ENCODE measurements around the gene ATP8B3.
A peak's percentile ranks its signal among the peaks of the same experiment; 100 is the strongest.

The ATP8B3 gene

GRCh38 chr19:1855828-1856255 lies 43.8 kb upstream of the ATP8B3 start:
- no peaks in the 10 kb centered on the region for H3K9me3 ChIP-seq (ENCODE audit: control insufficient read depth, low read length)
- peaks cover 86% of the 10 kb centered on the region for H3K4me1 ChIP-seq (ENCODE audit: control insufficient read depth, insufficient read depth, low read length)
- H3K27me3 ChIP-seq (ENCODE audit: control insufficient read depth, insufficient read depth, low read length) = peaks cover 2% of the 10 kb centered on the region
- peak overlapping the region; percentile 75 for H3K9ac ChIP-seq (ENCODE audit: low read length)
- H3K36me3 ChIP-seq (ENCODE audit: control insufficient read depth, insufficient read depth, low read length) = no peaks in the 10 kb centered on the region
- H3K4me3 ChIP-seq (ENCODE audit: low read length) = peak overlapping the region; percentile 28

- Histone ChIP-seq H3K9ac (ENCODE audit: low read length) (peak overlapping the region; percentile 75), H3K9me3 (ENCODE audit: control insufficient read depth, low read length) (no peaks in the 10 kb centered on the region), H3K4me3 (ENCODE audit: low read length) (peak overlapping the region; percentile 28), H3K36me3 (ENCODE audit: control insufficient read depth, insufficient read depth, low read length) (no peaks in the 10 kb centered on the region), H3K4me1 (ENCODE audit: control insufficient read depth, insufficient read depth, low read length) (peaks cover 80% of the 10 kb centered on the region), H3K27me3 (ENCODE audit: control insufficient read depth, insufficient read depth, low read length) (peaks cover 2% of the 10 kb centered on the region)
Measured at GRCh38 chr19:1855040-1855827, 43.2 kb upstream of the ATP8B3 start.

DNA sequence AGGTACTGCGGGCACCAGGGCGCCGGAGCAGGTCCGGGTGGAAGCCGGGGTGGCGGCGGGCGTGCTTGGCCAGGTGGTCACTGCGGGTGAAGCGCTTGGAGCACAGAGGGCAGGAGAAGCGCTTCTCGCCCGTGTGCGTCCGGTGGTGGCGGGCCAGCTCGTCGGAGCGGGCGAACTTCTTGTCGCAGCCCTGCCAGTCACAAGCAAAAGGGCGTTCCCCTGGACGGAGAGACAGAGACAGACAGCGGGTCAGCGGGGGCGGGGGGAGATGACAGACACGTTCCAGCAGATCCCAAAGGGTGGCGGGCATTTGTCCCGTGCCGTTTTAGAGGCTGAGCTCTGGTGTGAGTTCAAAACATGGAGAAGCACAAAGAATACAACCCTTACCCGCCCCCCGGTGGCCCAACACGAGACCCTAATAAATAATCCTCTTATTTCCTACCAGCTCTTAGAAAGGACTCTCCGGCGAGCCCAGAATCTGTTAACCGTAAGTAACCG lies 42.5 kb upstream of the ATP8B3 start:
- Histone ChIP-seq H3K4me1 (ENCODE audit: control insufficient read depth, insufficient read depth, low read length) (peaks cover 73% of the 10 kb centered on the region), H3K36me3 (ENCODE audit: control insufficient read depth, insufficient read depth, low read length) (no peaks in the 10 kb centered on the region), H3K27me3 (ENCODE audit: control insufficient read depth, insufficient read depth, low read length) (peaks cover 2% of the 10 kb centered on the region), H3K4me3 (ENCODE audit: low read length) (no peak overlapping the region), H3K9ac (ENCODE audit: low read length) (no peak overlapping the region), H3K9me3 (ENCODE audit: control insufficient read depth, low read length) (no peaks in the 10 kb centered on the region)

- Histone ChIP-seq H3K9me3 (ENCODE audit: control insufficient read depth, low read length) (no peaks in the 10 kb centered on the region), H3K4me1 (ENCODE audit: control insufficient read depth, insufficient read depth, low read length) (peaks cover 68% of the 10 kb centered on the region), H3K36me3 (ENCODE audit: control insufficient read depth, insufficient read depth, low read length) (no peaks in the 10 kb centered on the region), H3K9ac (ENCODE audit: low read length) (no peak overlapping the region), H3K27me3 (ENCODE audit: control insufficient read depth, insufficient read depth, low read length) (peaks cover 2% of the 10 kb centered on the region), H3K4me3 (ENCODE audit: low read length) (no peak overlapping the region)
Measured at GRCh38 chr19:1854039-1854541, 42.0 kb upstream of the ATP8B3 start.

DNA sequence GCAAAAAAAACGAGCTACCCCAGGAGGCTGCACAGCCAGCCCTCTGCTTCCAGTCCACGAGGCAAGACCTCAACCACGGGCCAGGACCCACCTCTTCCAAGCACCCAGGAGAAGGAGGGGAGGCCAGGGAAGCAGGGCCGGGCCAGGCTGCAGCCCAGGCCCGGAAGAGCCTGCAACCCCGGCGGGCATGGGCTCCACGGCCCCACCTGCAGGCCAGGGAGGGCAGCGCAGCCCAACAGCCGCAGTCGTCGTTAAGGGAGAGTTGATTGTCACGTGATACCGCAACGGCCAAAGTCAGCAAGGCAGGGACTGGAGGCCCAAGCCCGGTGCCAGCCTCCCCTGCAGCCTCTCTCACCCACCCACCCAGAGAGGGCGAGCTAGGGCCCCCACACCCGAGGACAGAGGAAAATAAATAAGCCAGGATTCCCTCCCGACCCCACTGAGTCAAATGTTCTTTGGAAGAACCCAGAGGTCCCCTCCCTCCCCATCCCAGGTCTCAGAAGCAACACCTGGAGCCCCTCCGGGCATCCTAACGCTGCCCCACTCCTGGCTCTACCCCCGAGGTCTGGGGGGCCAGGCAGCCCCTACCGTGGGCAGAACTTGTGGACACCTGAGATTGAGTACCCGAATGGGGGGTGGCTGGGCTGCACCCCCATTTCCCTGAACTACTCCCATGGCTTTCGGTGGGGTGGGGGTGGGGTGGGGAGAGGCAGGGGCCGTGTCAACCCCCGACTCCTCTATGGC lies 41.4 kb upstream of the ATP8B3 start:
- Histone ChIP-seq H3K4me3 (ENCODE audit: low read length) (no peak overlapping the region), H3K36me3 (ENCODE audit: control insufficient read depth, insufficient read depth, low read length) (no peaks in the 10 kb centered on the region), H3K9ac (ENCODE audit: low read length) (peak overlapping the region; percentile 43), H3K27me3 (ENCODE audit: control insufficient read depth, insufficient read depth, low read length) (peaks cover 2% of the 10 kb centered on the region), H3K4me1 (ENCODE audit: control insufficient read depth, insufficient read depth, low read length) (peaks cover 66% of the 10 kb centered on the region), H3K9me3 (ENCODE audit: control insufficient read depth, low read length) (no peaks in the 10 kb centered on the region)

DNA sequence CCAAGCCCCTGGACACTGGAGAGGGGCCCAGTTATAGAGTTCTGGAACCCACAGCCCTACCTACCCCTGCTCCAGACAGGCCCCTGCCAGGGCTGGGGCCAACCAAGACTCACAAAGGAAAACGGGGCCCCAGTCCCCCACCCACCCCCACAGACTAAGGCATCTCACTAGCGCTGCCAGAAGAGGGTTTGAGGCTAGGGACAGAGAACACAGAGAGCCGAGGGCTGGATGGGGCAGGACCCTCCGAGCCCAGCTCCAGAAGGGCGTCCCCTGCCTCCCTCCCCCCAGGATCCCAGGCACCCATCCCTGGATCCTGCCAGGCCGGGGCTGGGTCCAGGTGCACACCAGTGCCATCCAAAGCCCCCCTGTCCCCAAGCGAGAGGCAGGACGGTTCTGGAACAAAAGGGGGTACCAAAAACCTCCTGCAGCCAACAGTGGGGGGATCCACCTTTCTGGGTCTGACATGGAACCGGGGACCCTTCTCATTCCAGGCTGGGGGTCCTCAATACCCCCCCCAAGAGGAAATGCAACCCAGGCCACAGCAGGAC lies 40.6 kb upstream of the ATP8B3 start:
- H3K4me3 ChIP-seq (ENCODE audit: low read length) = no peak overlapping the region
- H3K36me3 ChIP-seq (ENCODE audit: control insufficient read depth, insufficient read depth, low read length) = no peaks in the 10 kb centered on the region
- peaks cover 58% of the 10 kb centered on the region for H3K4me1 ChIP-seq (ENCODE audit: control insufficient read depth, insufficient read depth, low read length)
- no peaks in the 10 kb centered on the region for H3K9me3 ChIP-seq (ENCODE audit: control insufficient read depth, low read length)
- H3K9ac ChIP-seq (ENCODE audit: low read length) = peak overlapping the region; percentile 43
- peaks cover 2% of the 10 kb centered on the region for H3K27me3 ChIP-seq (ENCODE audit: control insufficient read depth, insufficient read depth, low read length)

DNA sequence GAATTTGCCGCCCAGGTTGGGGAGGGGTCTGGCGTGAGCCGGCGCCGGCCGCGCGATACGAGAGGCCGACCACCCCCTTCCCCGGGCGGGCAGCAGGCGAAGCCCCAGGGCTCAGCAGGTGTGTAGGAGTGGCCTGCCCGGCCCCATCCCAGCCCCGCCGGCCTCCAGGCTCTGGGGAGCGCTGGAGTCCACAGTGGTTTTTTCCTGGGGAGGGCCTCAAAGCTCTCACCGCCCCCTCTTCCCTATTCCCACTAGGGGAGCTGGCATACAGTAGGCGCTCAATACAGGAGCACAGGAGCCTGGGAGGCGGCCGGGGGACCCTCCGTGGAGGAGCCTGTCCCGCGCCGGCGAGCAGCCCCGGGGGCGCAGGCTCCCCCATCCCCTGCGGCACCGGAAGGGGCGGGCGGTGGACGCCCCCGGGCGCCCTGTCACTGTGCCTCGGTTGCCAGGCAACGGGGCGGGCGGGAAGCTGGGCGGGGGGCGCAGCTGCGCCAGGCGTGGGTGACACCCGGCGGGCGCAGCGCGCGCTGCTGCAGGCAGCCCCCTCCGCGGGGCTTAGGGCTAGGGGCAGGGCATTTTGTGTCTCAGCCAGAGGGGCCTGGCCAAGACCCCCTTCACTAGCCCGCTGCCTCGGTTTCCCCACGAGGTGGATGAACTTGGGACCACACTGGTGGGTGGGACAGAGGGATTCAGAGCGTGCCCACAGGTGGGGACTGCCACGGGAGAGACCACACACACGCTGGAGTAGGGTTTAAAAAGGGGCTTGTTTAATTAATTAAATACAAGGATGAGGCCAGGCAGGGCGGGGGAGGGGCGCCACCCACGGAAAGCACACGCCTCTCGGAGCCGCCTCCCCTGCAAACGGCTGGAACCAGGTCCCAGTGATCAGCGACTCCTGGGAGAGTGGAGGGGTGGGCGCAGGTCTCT lies 39.8 kb upstream of the ATP8B3 start:
- Histone ChIP-seq H3K9me3 (ENCODE audit: control insufficient read depth, low read length) (no peaks in the 10 kb centered on the region), H3K4me1 (ENCODE audit: control insufficient read depth, insufficient read depth, low read length) (peaks cover 57% of the 10 kb centered on the region), H3K27me3 (ENCODE audit: control insufficient read depth, insufficient read depth, low read length) (peaks cover 2% of the 10 kb centered on the region), H3K36me3 (ENCODE audit: control insufficient read depth, insufficient read depth, low read length) (no peaks in the 10 kb centered on the region), H3K9ac (ENCODE audit: low read length) (no peak overlapping the region), H3K4me3 (ENCODE audit: low read length) (no peak overlapping the region)

GRCh38 chr19:1850809-1851653 lies 39.0 kb upstream of the ATP8B3 start:
- Histone ChIP-seq H3K4me3 (ENCODE audit: low read length) (no peak overlapping the region), H3K4me1 (ENCODE audit: control insufficient read depth, insufficient read depth, low read length) (peaks cover 57% of the 10 kb centered on the region), H3K36me3 (ENCODE audit: control insufficient read depth, insufficient read depth, low read length) (no peaks in the 10 kb centered on the region), H3K9ac (ENCODE audit: low read length) (no peak overlapping the region), H3K9me3 (ENCODE audit: control insufficient read depth, low read length) (no peaks in the 10 kb centered on the region), H3K27me3 (ENCODE audit: control insufficient read depth, insufficient read depth, low read length) (peaks cover 2% of the 10 kb centered on the region)

DNA sequence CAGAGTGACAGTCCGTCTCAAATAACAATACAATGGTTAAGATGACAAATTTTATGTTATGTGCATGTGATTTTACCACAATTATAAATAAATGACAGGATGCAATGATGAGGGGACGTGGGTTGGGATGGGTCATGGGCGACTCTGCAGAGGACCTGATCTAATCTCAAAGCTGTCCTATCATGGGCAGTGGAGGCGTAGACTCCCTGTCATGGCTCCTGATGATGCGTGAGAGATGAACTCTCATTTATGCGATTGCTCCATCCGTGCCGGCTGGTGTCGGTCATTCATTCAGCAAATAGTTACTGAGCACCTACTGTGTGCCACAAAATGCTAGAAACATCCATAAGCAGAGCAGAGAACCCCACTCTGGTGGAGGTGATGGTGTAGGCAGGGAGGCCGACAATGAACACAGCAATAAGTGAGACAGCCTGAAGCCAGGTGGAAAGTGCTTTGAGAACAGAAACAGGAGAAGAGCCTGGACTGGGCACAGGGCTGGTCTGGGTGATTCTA lies 37.9 kb upstream of the ATP8B3 start:
- H3K9ac ChIP-seq (ENCODE audit: low read length) = no peak overlapping the region
- H3K9me3 ChIP-seq (ENCODE audit: control insufficient read depth, low read length) = no peaks in the 10 kb centered on the region
- H3K4me3 ChIP-seq (ENCODE audit: low read length) = no peak overlapping the region
- H3K4me1 ChIP-seq (ENCODE audit: control insufficient read depth, insufficient read depth, low read length) = peaks cover 57% of the 10 kb centered on the region
- no peaks in the 10 kb centered on the region for H3K27me3 ChIP-seq (ENCODE audit: control insufficient read depth, insufficient read depth, low read length)
- H3K36me3 ChIP-seq (ENCODE audit: control insufficient read depth, insufficient read depth, low read length) = no peaks in the 10 kb centered on the region

DNA sequence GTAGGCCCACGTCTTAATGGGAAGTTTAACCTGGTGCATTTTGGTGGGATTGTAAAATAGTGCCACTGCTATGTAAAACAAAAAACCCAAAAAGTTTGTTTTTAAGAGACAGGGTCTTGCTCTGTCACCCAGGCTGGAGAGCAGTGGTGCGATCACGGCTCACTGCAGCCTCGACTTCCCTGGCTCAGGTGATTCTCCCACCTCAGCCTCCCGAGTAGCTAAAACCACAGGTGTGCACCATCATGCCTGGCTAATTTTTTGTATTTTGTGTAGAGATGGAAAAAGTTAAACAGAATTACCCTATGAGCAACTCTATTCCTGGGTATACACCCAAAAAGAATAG lies 37.0 kb upstream of the ATP8B3 start:
- H3K27me3 ChIP-seq (ENCODE audit: control insufficient read depth, insufficient read depth, low read length) = no peaks in the 10 kb centered on the region
- H3K4me1 ChIP-seq (ENCODE audit: control insufficient read depth, insufficient read depth, low read length) = peaks cover 57% of the 10 kb centered on the region

More for the DNA sequence above, 37.0 kb upstream of the ATP8B3 start:
- Histone ChIP-seq H3K9ac (ENCODE audit: low read length) (peak overlapping the region; percentile 84), H3K4me3 (ENCODE audit: low read length) (no peak overlapping the region), H3K36me3 (ENCODE audit: control insufficient read depth, insufficient read depth, low read length) (no peaks in the 10 kb centered on the region), H3K9me3 (ENCODE audit: control insufficient read depth, low read length) (no peaks in the 10 kb centered on the region)
